H1 (cell line): ENCODE data around the gene GALNT11. TPM values are rescaled to one million over a fixed set of nuclear protein-coding genes. Genes with fewer than 3 reads are reported as not detected.

Experiments used
- CTCF ChIA-PET: fragments of 300-600 bp; sonication (Branson Sonifier 250); formaldehyde crosslinking; loops from one replicate; lab custom pipeline; 2021; ENCODE audit not compliant: partially characterized antibody; lab: Charles Lee
- POLR2A ChIA-PET: fragments of 300-600 bp; sonication (Branson Sonifier 250); formaldehyde crosslinking; loops from one replicate; lab custom pipeline; 2021; ENCODE audit warnings: inconsistent platforms; ENCODE audit not compliant: partially characterized antibody; lab: Charles Lee
- DNase-seq, 2 experiments: peaks; one replicate each; pipeline versions ENCODE4 v3.0.0 to v3.0.0-alpha.2; 2010 to 2022; ENCODE audit warnings: low spot score in 2 of 2, low read depth in 1 of 2, mixed read lengths in 1 of 2
- FAIRE-seq: peaks from 2 replicates; lab custom pipeline; 2011; peaks lifted over from hg19 to GRCh38; lab: Jason Lieb, UNC
- H2AFZ ChIP-seq: 2 replicates; pipeline ENCODE4 v1.8.1; 2012; ENCODE audit warnings: low read length, inconsistent platforms
- H2AK5ac ChIP-seq: 2 replicates; pipeline ENCODE4 v1.6.1; 2013; ENCODE audit warnings: low read depth, low read length
- H2BK120ac ChIP-seq: replicated peaks from 2 replicates; pipeline ENCODE3; 2013; ENCODE audit warnings: low read depth, low read length, inconsistent platforms
- H2BK12ac ChIP-seq: 2 replicates; pipeline ENCODE4 v1.6.1; 2013; ENCODE audit warnings: low read depth, low read length
- H2BK15ac ChIP-seq: 2 replicates; pipeline ENCODE4 v1.6.1; 2013; ENCODE audit warnings: low read length
- H2BK20ac ChIP-seq: 2 replicates; pipeline ENCODE4 v1.6.1; 2013; ENCODE audit warnings: low read length
- H2BK5ac ChIP-seq: 2 replicates; pipeline ENCODE4 v1.6.1; 2013; ENCODE audit warnings: low read depth, low read length
- H3K14ac ChIP-seq: 2 replicates; pipeline ENCODE4 v1.6.1; 2013; ENCODE audit warnings: inconsistent platforms; ENCODE audit not compliant: insufficient read length
- H3K18ac ChIP-seq: 2 replicates; pipeline ENCODE4 v1.6.1; 2013; ENCODE audit warnings: low read length; ENCODE audit errors: extremely low read depth
- H3K23ac ChIP-seq: 2 replicates; pipeline ENCODE4 v1.6.1; 2013; ENCODE audit warnings: inconsistent platforms; ENCODE audit not compliant: insufficient read length
- H3K23me2 ChIP-seq: 2 replicates; pipeline ENCODE4 v1.6.1; 2013; ENCODE audit warnings: low read depth, low read length
- H3K27ac ChIP-seq: 2 replicates; pipeline ENCODE4 v1.6.1; 2011; ENCODE audit warnings: low read depth, low read length, inconsistent platforms
- H3K27me3 ChIP-seq, 4 experiments: replicated peaks in 1 of 4; 1 replicate in 1 of 4; 2 replicates in 3 of 4; pipeline versions ENCODE4 v1.6.1 to v1.8.1; 2011 to 2013; ENCODE audit warnings: low read length in 3 of 4, mild to moderate bottlenecking in 3 of 4, inconsistent platforms in 2 of 4, mixed read lengths in 2 of 4, moderate library complexity in 1 of 4; ENCODE audit not compliant: control insufficient read depth in 3 of 4, insufficient read depth in 3 of 4; ENCODE audit errors: extremely low read depth in 1 of 4
- H3K36me3 ChIP-seq, 4 experiments: 2 replicates each; pipeline versions ENCODE4 v1.6.1 to v1.8.1; 2011 to 2013; ENCODE audit warnings: mild to moderate bottlenecking in 4 of 4, low read length in 3 of 4, moderate library complexity in 2 of 4, control low read depth in 1 of 4, inconsistent platforms in 1 of 4; ENCODE audit not compliant: insufficient read depth in 4 of 4, control insufficient read depth in 2 of 4
- H3K4ac ChIP-seq: replicated peaks from 2 replicates; pipeline ENCODE3; 2013; ENCODE audit warnings: low read length, low read depth, mixed read lengths, inconsistent platforms; ENCODE audit not compliant: insufficient read length
- H3K4me1 ChIP-seq, 4 experiments: replicated peaks in 1 of 4; 1 replicate in 1 of 4; 2 replicates in 3 of 4; pipeline versions ENCODE4 v1.6.1 to v1.8.1; 2011 to 2013; ENCODE audit warnings: low read length in 3 of 4, inconsistent platforms in 2 of 4, mixed read lengths in 1 of 4; ENCODE audit not compliant: insufficient read depth in 4 of 4, control insufficient read depth in 3 of 4
- H3K4me2 ChIP-seq, 2 experiments: 2 replicates each; pipeline versions ENCODE4 v1.6.1 to v1.8.1; 2011 to 2013; ENCODE audit warnings: low read depth in 2 of 2, low read length in 2 of 2, control low read depth in 1 of 2, inconsistent platforms in 1 of 2, mild to moderate bottlenecking in 1 of 2; ENCODE audit not compliant: insufficient read depth in 1 of 2
- H3K4me3 ChIP-seq, 4 experiments: fragments of 200-600, 300-600 bp in 1 of 4; sonication (generic), shearing (Covaris generic), sonication (Bioruptor Twin) in 1 of 4; 2 replicates each; pipeline versions ENCODE4 v1.5.1 to v1.8.1; 2011 to 2016; ENCODE audit warnings: low read length in 4 of 4, low read depth in 3 of 4, control low read depth in 2 of 4, inconsistent platforms in 2 of 4, mild to moderate bottlenecking in 2 of 4, mixed read lengths in 1 of 4, moderate library complexity in 1 of 4; ENCODE audit not compliant: insufficient read depth in 2 of 4; ENCODE audit errors: extremely low read depth in 1 of 4
- H3K56ac ChIP-seq: replicated peaks from 2 replicates; pipeline ENCODE3; 2013; ENCODE audit warnings: low read depth, mild to moderate bottlenecking, mixed read lengths, low read length, inconsistent platforms; ENCODE audit not compliant: insufficient read length
- H3K79me1 ChIP-seq: 2 replicates; pipeline ENCODE4 v1.6.1; 2013; ENCODE audit warnings: low read depth, low read length, control low read depth
- H3K79me2 ChIP-seq, 2 experiments: 2 replicates each; pipeline versions ENCODE4 v1.6.1 to v1.8.1; 2012 to 2013; ENCODE audit warnings: low read length in 2 of 2, mild to moderate bottlenecking in 2 of 2, inconsistent platforms in 1 of 2; ENCODE audit not compliant: insufficient read depth in 2 of 2, control insufficient read depth in 1 of 2
- H3K9ac ChIP-seq, 4 experiments: replicated peaks in 1 of 4; 1 replicate in 1 of 4; 2 replicates in 3 of 4; pipeline versions ENCODE4 v1.6.1 to v1.8.1; 2011 to 2013; ENCODE audit warnings: low read depth in 3 of 4, low read length in 3 of 4, control low read depth in 2 of 4, mild to moderate bottlenecking in 2 of 4, moderate library complexity in 2 of 4, inconsistent platforms in 1 of 4; ENCODE audit errors: extremely low read depth in 1 of 4
- H3K9me3 ChIP-seq, 2 experiments: 2 replicates each; pipeline versions ENCODE4 v1.6.1 to v1.8.1; 2012 to 2013; ENCODE audit warnings: mild to moderate bottlenecking in 2 of 2, moderate library complexity in 2 of 2, control low read depth in 1 of 2, inconsistent platforms in 1 of 2, low read depth in 1 of 2, low read length in 1 of 2, mixed read lengths in 1 of 2; ENCODE audit not compliant: insufficient read depth in 2 of 2
- H4K20me1 ChIP-seq, 2 experiments: replicated peaks in 1 of 2; 2 replicates each; pipeline versions ENCODE3 to v1.8.1; 2011 to 2013; ENCODE audit warnings: inconsistent platforms in 2 of 2, low read length in 2 of 2, mild to moderate bottlenecking in 1 of 2; ENCODE audit not compliant: insufficient read depth in 2 of 2, control insufficient read depth in 1 of 2
- H4K5ac ChIP-seq: 2 replicates; pipeline ENCODE4 v1.6.1; 2013; ENCODE audit warnings: low read length, low read depth, mixed read lengths, inconsistent platforms; ENCODE audit not compliant: insufficient read length
- H4K8ac ChIP-seq: 2 replicates; pipeline ENCODE4 v1.8.0; 2013; ENCODE audit warnings: mild to moderate bottlenecking, moderate library complexity, low read length, inconsistent platforms; ENCODE audit not compliant: insufficient read depth; ENCODE audit errors: extremely low read depth
- H4K91ac ChIP-seq: replicated peaks from 2 replicates; pipeline ENCODE3; 2013; ENCODE audit warnings: low read length, mixed read lengths, inconsistent platforms; ENCODE audit not compliant: insufficient read length
- BCL11A ChIP-seq, 2 experiments: IDR thresholded peaks; one replicate each; pipeline ENCODE4 v1.6.1; 2011; ENCODE audit warnings: low read depth in 2 of 2, low read length in 2 of 2, mild to moderate bottlenecking in 2 of 2
- EP300 ChIP-seq, 2 experiments: IDR thresholded peaks; 1 replicate in 1 of 2; 2 replicates in 1 of 2; pipeline ENCODE4 v1.6.1; 2011 to 2012; ENCODE audit warnings: low read depth in 2 of 2, low read length in 2 of 2, mild to moderate bottlenecking in 2 of 2, borderline replicate concordance in 1 of 2, inconsistent platforms in 1 of 2, moderate library complexity in 1 of 2
- KDM1A ChIP-seq: fragments of 200-600, 300-600 bp; sonication (generic); IDR thresholded peaks from 2 replicates; pipeline ENCODE4 v1.7.1; 2016; ENCODE audit warnings: mild to moderate bottlenecking, low read length, borderline replicate concordance
- POU5F1 ChIP-seq: IDR thresholded peaks from 2 replicates; pipeline ENCODE4 v1.6.1; 2011; ENCODE audit warnings: low read depth, mild to moderate bottlenecking, low read length, moderate library complexity
- RFX5 ChIP-seq: IDR thresholded peaks from 2 replicates; pipeline ENCODE4 v1.6.1; 2011; ENCODE audit warnings: low read depth, low read length, improper control_type of control experiment, borderline replicate concordance
- RXRA ChIP-seq: IDR thresholded peaks from 2 replicates; pipeline ENCODE4 v1.6.1; 2011; ENCODE audit warnings: low read depth, mild to moderate bottlenecking, low read length, moderate library complexity; ENCODE audit not compliant: insufficient read depth
- SIX5 ChIP-seq: IDR thresholded peaks from 2 replicates; pipeline ENCODE4 v1.6.1; 2011; ENCODE audit warnings: mild to moderate bottlenecking, low read depth, low read length
- SP4 ChIP-seq: IDR thresholded peaks from 2 replicates; pipeline ENCODE4 v1.6.1; 2012; ENCODE audit warnings: low read length, inconsistent platforms
- SUZ12 ChIP-seq: fragments of 200-600 bp; sonication (generic); IDR thresholded peaks from 2 replicates; pipeline ENCODE4 v1.6.1; 2012; ENCODE audit warnings: mild to moderate bottlenecking, inconsistent platforms, low read length, moderate library complexity, mixed read lengths
- WGBS, 2 experiments: shearing (Covaris generic) in 1 of 2; methylation state at CpG; one replicate each; pipeline versions ENCODE4 v1.1.6 to v1.1.7; 2013 to 2015; ENCODE audit warnings: low lambda C conversion rate in 2 of 2, mixed read lengths in 2 of 2, inconsistent platforms in 1 of 2, low coverage in 1 of 2, missing lambda C conversion rate in 1 of 2; ENCODE audit not compliant: insufficient replicate concordance in 2 of 2, insufficient coverage in 1 of 2, insufficient read length in 1 of 2; ENCODE audit errors: extremely low coverage in 1 of 2, missing lambda C conversion rate in 1 of 2; 5-methylcytosine and 5-hydroxymethylcytosine counted together
- polyA plus RNA-seq, 7 experiments: library from polyadenylated mRNA; depleted of rRNA in 3 of 7; stranded (reverse) in 5 of 7; unstranded in 2 of 7; fragments of >200 nt in 5 of 7; fragments of 200-250 nt in 2 of 7; gene quantifications; 1 replicate in 5 of 7; 2 replicates in 1 of 7; 4 replicates in 1 of 7; pipeline versions ENCODE4 v1.2.1 to v1.2.3, GENCODE V29; 2011 to 2013; ENCODE audit warnings: missing spikeins in 2 of 7, mixed read lengths in 2 of 7
- total RNA-seq: library from RNA; stranded (reverse); fragmentation: NEBNext Ultra II Directional; extraction: Animal tissue kit (Norgen Biotek cat#: 25700); gene quantifications from 2 replicates; pipeline ENCODE4 v1.2.1, GENCODE V29; 2021
- TF ChIP-seq, protein P1 (sequence below), 3 experiments: IDR thresholded peaks; 1 replicate in 2 of 3; 2 replicates in 1 of 3; pipeline versions ENCODE4 v1.5.1 to v1.6.1; 2011; ENCODE audit warnings: low read length in 3 of 3, mild to moderate bottlenecking in 3 of 3, inconsistent platforms in 2 of 3, low read depth in 1 of 3, moderate library complexity in 1 of 3; ENCODE audit not compliant: insufficient read depth in 1 of 3; ENCODE audit errors: control extremely low read depth in 1 of 3
- TF ChIP-seq, protein P2 (sequence below): IDR thresholded peaks from 2 replicates; pipeline ENCODE4 v1.6.1; 2012; ENCODE audit warnings: inconsistent platforms

The GALNT11 gene
- total and polyA plus RNA-seq, 2 of the 8 experiments (the other 6 are each of a cell fraction or from before 2014, with no cell fraction given), result 20.5 to 23.2 TPM

DNA sequence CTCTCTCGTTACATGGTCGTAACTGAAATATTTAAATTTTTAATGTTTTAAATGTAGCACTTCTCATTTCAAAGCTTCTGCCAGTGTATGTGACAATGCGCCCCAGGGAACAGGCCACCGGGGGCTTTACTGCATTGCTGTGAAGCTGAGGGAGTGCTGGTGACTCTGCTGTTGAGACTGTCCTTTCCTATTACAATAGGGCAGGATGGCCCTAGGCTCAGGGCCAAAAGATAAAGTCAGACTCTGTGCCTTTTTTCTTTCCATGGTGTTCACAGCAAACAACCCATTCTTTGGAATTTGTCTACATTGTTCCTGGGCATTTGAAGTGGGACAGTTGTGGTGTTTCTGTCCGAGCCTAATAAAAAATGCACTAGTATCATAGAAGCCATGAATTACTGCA is 107.3 kb downstream of the GALNT11 start:
- H4K8ac ChIP-seq, result no peak overlapping the region
- no peak overlapping the region for H3K18ac ChIP-seq
- peaks cover 0 to 14% (median 6%) of the 10 kb centered on the region in 4 experiments; a peak in 4 of 8 replicates for H3K36me3 ChIP-seq
- H3K23ac ChIP-seq, result no peak overlapping the region
- no peak overlapping the region for H3K4me2 ChIP-seq
- H4K5ac ChIP-seq, result no peak overlapping the region
- H3K14ac ChIP-seq, result no peak overlapping the region
- no peaks in the 10 kb centered on the region for H3K79me2 ChIP-seq
- DNase-seq (no peak), FAIRE-seq (no peak)
- CTCF ChIA-PET, result interaction anchor here (0.6 to 1.6 kb wide), 4 partner anchors 13 to 181 kb away, joined by 3 to 5 read pairs (median 3); no protein-coding TSS in a partner anchor
- H3K23me2 ChIP-seq, result no peaks in the 10 kb centered on the region
- peaks cover 0 to 15% of the 10 kb centered on the region in 2 experiments; a peak in 1 of 4 replicates for H3K9me3 ChIP-seq
- H2BK120ac ChIP-seq, result no peak overlapping the region
- H3K4ac ChIP-seq, result no peak overlapping the region
- no peaks in the 10 kb centered on the region; the same call in 1 of the 2 replicates for H3K79me1 ChIP-seq
- 97% methylated on average over 5 of the region's 5 CpGs; no CpG with 5 or more reads in 1 of the 2 experiments for WGBS, 2 experiments
- H2BK20ac ChIP-seq, result no peak overlapping the region
- no peak overlapping the region for H2BK5ac ChIP-seq
- POLR2A ChIA-PET, result no interaction called here
- no peak overlapping the region for H3K56ac ChIP-seq
- H4K20me1 ChIP-seq, result peaks cover 2 to 6% of the 10 kb centered on the region in 2 experiments
- H2BK12ac ChIP-seq, result no peak overlapping the region
- no peak overlapping the region for H2AFZ ChIP-seq
- H4K91ac ChIP-seq, result no peak overlapping the region
- no peak overlapping the region for H2AK5ac ChIP-seq
- no peak overlapping the region for H3K27ac ChIP-seq
- H3K4me3 ChIP-seq, result no peak overlapping the region
- no peaks in the 10 kb centered on the region for H3K27me3 ChIP-seq
- no peak overlapping the region for H2BK15ac ChIP-seq
- no peaks in the 10 kb centered on the region for H3K4me1 ChIP-seq
- no peak overlapping the region for H3K9ac ChIP-seq
- TF ChIP-seq RXRA (no peak), BCL11A (IDR thresholded peaks at IDR 0.05; ENCODE audit: low read depth in 2 of 2, low read length in 2 of 2) (no peak), POU5F1 (no peak), EP300 (IDR thresholded peaks at IDR 0.05; ENCODE audit: borderline replicate concordance in 1 of 2, low read depth in 2 of 2, low read length in 2 of 2) (no peak), KDM1A (no peak), RFX5 (no peak), SIX5 (no peak), SUZ12 (no peak), SP4 (no peak)
- TF ChIP-seq, protein P1, sequence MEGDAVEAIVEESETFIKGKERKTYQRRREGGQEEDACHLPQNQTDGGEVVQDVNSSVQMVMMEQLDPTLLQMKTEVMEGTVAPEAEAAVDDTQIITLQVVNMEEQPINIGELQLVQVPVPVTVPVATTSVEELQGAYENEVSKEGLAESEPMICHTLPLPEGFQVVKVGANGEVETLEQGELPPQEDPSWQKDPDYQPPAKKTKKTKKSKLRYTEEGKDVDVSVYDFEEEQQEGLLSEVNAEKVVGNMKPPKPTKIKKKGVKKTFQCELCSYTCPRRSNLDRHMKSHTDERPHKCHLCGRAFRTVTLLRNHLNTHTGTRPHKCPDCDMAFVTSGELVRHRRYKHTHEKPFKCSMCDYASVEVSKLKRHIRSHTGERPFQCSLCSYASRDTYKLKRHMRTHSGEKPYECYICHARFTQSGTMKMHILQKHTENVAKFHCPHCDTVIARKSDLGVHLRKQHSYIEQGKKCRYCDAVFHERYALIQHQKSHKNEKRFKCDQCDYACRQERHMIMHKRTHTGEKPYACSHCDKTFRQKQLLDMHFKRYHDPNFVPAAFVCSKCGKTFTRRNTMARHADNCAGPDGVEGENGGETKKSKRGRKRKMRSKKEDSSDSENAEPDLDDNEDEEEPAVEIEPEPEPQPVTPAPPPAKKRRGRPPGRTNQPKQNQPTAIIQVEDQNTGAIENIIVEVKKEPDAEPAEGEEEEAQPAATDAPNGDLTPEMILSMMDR (IDR thresholded peaks at IDR 0.05; ENCODE audit: control extremely low read depth in 1 of 3, insufficient read depth in 1 of 3, low read depth in 1 of 3, low read length in 3 of 3), result no peak
- TF ChIP-seq, protein P2, sequence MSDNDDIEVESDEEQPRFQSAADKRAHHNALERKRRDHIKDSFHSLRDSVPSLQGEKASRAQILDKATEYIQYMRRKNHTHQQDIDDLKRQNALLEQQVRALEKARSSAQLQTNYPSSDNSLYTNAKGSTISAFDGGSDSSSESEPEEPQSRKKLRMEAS, result no peak
